LoVo (cell line): ENCODE data around the gene NDUFAF3.

Experiments used
- DNase-seq: peaks from one replicate; pipeline ENCODE4 v3.0.0-alpha.2; 2016; ENCODE audit warnings: low spot score

Gene NDUFAF3

GRCh38 chr3:49017971-49018706 is 3.8 kb upstream of the NDUFAF3 start, which contains the start of gene DALRD3:
TSS of gene DALRD3 (minus strand) at chr3:49018580. CDS start at chr3:49018564, 16 bp downstream.
- DNase-seq: peak; percentile 75

- no peak for DNase-seq
These were observed 3.3 kb upstream of the NDUFAF3 start for GRCh38 chr3:49018707-49019006.

DNA sequence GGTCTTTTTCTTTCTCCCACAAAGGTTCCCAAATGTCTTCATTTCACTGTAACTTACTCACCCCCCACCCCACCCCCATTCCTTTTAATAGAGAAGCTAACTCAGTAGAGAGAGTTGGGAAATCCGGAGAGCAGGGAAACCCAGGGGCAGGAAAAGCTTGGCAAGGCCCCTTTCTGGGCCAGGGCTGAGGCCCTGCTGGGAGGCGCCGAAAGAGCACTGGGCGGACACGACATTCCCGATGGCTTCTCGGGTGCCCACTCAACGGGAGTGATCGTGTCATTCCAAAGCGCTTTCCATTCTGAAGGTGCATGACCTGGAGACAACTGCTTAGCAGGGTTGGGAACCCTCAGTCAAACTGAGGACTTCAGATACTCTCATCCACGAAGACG is 2.0 kb upstream of the NDUFAF3 start:
- no peak for DNase-seq

GRCh38 chr3:49020330-49021212 is 1.4 kb upstream of the NDUFAF3 start:
- DNase-seq: no peak

DNA sequence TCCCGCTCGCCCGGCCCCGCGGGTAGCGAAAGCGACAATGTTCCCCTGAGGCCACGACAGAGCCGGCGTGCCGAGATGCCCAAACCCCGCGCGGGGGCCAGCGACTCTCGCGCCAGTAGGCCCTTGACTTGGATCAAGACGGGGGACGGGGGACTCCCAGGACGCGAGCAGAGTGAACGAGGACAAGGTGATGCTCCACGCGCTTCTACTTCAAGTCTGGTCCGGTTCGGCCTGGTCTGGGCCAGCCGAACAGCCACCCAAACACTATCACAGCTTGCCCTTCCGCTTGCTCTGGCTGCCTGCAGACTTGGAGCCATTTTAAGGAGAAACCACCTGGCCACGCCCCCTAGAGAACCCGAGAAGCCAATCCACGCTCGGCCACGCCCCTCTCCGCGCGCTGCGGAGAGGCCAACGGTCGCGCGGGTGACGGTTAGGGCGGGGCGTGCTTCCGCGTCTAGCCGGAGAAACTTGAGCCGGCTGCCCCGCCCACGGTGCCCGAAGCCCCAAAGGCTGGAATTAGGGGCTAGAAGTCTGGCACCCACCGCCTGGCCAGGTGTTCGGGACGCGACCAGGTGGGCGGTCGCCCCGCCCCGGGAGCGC is 608 bp upstream of the NDUFAF3 start:
- DNase-seq: peak; percentile 98

- no peak for DNase-seq
These were observed 809 bp downstream of the NDUFAF3 start for GRCh38 chr3:49022688-49023171.

DNA sequence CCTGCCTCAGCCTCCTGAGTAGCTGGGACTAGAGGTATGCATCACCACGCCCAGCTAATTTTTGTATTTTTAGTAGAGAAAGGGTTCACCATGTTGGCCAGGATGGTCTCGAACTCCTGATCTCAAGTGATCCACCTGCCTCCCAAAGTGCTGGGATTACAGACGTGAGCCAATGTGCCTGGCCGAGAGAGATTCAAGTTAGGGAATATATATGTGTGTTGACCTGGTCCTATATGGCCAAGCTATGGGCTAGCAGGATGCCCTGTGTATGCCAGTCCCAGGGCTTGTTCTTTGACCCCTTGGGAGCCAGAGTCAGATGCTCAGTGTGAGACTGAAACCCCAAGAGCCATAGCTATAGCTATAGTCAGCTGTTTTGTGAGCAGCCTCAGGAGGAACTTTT is 1.9 kb downstream of the NDUFAF3 start:
- no peak for DNase-seq

DNA sequence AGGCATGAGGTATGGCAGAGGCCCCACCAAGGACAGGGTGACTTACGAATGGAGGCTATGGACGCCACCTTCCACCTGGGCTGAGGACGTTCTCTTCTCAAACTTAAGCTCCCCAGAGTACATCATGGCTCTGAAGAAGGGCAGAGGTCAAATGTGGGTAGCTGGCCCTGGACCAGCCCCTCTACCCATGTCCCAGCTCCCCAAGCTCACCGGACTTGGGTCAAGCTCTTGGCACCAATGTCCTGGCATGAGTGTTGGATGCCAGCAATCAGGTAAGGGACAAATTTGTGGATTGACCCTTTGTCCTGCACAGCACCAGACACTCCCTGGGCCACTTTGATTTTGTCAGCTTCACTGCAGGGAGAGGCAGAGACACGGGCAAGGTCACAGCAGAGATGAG is 2.5 kb downstream of the NDUFAF3 start:
- DNase-seq: no peak

- no peak for DNase-seq
These were observed 3.3 kb downstream of the NDUFAF3 start for GRCh38 chr3:49025005-49025792.

GRCh38 chr3:49025793-49026520 is 4.0 kb downstream of the NDUFAF3 start:
- DNase-seq: no peak

- DNase-seq: no peak
These were observed 4.6 kb downstream of the NDUFAF3 start for GRCh38 chr3:49026536-49026935.

GRCh38 chr3:49027634-49028033 is 5.7 kb downstream of the NDUFAF3 start:
- no peak for DNase-seq

DNA sequence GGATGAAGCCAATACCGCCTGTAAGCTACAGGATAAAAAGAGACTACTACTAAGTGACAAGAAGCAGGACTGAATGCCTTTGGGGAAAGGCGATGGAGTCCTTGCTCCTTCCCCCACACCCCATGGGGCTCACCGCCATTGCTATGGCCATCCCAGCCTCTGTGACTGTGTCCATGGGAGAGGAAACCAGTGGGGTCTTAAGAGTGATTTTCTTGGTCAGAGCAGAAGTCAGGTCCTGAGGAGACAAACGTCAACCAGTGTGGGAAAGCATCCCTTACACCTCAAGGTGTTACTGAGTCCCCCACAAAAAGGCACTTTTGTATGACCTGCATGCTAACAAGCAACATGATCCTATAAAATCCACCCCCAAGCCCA is 6.4 kb downstream of the NDUFAF3 start:
- no peak for DNase-seq

GRCh38 chr3:49028673-49029562 is 7.0 kb downstream of the NDUFAF3 start, which contains the start of gene IMPDH2:
TSS of gene IMPDH2 (minus strand) at chr3:49029398. CDS start at chr3:49029350, 48 bp downstream.
- peak; percentile 97 for DNase-seq

- DNase-seq: no peak
These were observed 7.6 kb downstream of the NDUFAF3 start for GRCh38 chr3:49029563-49029884.

- no peak for DNase-seq
These were observed 8.4 kb downstream of the NDUFAF3 start for GRCh38 chr3:49030321-49030720.

DNA sequence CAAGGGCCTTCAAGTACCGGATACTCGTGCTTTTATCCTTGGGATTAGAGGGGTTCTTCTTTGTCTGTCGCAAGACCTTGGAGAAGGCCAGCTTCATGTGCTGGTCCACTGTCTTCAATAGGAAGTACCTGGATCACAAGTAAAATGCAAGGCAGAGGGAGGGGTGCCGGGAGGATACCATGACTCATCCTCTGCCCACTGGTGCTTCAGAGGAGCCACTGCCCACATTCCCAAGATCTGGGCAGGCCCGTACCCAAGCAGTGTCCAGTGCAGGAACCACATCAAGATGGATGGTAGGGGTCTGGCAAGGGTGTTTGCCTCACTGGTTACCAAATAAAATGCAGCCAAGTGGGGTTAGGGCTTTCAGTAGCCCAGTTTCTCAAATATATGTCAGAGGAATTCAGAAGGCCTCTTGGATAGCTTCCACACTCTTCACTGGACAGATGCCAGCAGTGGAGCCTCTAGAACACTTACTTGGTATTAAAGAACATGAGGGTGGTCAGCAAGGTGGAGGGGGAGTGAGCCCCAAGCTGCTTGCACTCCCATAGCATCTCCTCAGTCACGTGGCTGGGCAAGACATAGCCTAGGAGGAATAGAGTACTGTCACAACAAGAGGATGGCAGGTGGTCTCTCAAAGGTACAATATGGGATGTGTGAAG is 10.9 kb downstream of the NDUFAF3 start:
- no peak for DNase-seq

GRCh38 chr3:49034650-49035049 is 12.7 kb downstream of the NDUFAF3 start:
- no peak for DNase-seq

DNA sequence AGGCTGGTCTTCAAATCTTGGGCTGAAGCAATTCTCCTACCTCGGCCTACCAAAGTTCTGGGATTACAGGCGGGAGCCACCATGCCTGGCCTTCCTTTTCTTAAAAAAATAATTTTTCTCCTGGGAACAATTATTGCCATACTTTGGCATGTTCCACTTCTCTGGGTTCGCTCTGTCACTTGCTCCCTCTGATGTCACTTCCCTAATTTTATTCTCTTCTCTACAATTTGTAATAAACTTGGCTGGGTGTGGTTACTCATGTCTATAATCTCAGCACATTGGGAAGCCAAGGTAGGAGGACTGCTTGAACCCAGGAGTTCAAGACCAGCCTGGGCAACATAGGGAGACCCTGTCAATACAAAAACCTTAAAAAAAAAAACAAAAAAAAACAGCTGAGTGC is 13.4 kb downstream of the NDUFAF3 start:
- DNase-seq: no peak

DNA sequence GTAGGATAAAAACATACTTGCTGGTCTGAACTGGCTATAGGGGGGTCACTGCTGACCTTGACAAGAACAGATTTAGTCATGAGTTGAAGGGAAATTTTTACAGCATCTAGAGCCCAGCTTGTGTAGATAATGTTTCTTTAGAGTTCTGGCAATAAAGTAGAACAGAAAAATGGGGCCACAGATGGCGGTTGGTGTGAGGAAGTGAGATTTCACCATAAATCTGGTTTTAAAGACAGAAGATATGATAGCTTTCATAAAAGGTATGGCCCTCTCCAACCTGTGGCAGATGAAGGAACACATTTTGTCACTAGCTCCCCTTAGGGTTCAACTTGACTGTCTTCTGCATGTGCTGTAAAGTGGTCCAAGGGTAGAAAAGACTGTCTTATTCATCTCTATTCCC is 31.6 kb downstream of the NDUFAF3 start:
- no peak for DNase-seq
